GM19397 (cell line): Measurements from ENCODE around the gene AK9.

Source experiments
- ATAC-seq: cut with Tn5 transposase; IDR thresholded peaks from one replicate; pipeline ENCODE4 v1.9.1; 2021; ENCODE audit warnings: mild to moderate bottlenecking, moderate library complexity; ENCODE audit not compliant: unreplicated experiment

Gene AK9

DNA sequence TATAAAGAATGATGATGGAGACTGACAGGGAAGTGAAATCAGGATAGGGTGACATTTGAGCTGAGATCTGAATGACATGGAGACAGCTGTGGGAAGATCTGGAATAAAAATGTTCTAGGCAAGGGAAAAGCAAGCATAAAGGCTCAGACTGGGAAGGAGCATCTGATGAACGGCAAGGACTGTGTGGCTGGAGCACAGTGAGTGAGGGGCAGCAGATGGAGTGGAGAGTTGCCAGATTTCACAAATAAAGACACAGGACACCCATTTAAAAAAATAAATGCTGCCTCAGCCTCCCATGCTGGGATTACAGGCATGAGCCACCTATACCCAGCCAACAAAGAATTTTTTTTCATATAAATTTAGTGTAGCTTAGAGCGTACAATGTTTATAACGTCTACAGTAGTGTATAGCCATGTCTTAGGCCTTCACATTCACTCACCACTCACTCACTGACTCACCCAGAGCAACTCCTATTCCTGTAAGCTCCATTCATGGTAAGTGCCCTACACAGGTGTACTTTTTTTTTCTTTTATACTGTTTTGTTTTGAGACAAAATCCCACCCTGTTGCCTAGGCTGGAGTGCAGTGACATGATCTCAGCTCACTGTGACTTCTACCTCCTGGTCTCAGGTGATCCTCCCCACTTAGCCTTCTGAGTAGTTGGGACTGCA, 205.6 kb downstream of the AK9 start:
- no peak for ATAC-seq

GRCh38 chr6:109484122-109484521, 206.9 kb downstream of the AK9 start:
- ATAC-seq: no peak

DNA sequence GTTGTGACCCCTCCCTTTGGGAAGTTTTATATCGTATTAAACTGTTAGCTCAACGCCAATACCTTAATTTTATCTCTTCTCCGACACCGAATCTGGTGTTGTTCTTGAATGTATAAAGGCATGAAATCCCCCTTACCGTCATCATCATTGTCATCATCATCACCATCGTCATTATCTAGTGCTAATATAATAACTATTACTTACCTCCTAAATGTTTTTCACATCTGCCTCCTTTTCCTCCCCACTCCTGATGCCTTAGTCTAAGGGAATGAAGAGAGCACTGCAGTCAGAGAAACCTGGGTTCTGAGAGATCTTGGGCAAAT, 207.3 kb downstream of the AK9 start:
- no peak for ATAC-seq

DNA sequence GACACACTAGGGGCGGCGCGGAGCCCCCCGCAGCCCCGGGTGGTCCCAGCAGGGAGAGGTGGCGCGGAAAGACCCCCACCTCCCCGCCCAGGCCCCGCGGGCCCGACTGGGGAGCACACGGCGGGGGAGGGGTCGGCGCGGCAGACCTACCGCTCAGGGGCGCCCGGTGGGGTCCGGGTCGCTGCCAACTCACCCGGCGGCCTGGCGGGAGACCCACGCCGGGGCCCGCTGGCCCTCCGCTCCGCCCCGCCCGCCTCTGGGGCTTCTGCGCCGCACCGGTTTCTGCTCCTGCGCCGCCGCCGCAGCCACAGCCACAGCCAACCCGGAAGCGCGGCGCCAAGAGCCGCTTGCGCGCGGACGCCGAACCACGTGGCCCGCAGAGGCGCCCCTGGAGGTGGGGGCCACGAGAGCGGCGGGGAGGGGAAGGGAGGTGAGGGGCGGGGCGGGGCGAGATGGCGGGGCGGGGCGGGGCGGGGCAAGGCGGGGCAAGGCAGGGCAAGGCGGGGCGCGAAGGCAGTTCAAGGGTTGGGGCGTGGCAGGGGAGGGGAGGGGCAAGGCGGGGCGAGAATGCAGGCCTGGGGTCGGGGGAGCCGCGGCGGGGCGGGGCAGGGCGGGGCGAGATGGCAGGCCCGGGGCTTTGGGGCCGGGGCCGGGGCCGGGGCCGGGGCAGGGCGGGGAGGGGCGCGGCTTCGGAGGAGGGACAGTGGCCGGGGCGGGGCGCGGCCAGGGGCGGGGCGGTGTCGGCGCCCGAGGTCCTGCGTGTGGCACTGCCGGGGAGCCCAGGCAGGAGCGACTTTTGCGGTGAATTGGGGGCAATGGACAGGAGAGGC, 207.9 kb downstream of the AK9 start, which contains the start of gene ZBTB24:
Gene ZBTB24, minus strand, starts transcription at position 315 of the 830 bp plus-strand sequence. CDS start 1,193 bp downstream, outside the sequence.
- peak; percentile 92 for ATAC-seq

DNA sequence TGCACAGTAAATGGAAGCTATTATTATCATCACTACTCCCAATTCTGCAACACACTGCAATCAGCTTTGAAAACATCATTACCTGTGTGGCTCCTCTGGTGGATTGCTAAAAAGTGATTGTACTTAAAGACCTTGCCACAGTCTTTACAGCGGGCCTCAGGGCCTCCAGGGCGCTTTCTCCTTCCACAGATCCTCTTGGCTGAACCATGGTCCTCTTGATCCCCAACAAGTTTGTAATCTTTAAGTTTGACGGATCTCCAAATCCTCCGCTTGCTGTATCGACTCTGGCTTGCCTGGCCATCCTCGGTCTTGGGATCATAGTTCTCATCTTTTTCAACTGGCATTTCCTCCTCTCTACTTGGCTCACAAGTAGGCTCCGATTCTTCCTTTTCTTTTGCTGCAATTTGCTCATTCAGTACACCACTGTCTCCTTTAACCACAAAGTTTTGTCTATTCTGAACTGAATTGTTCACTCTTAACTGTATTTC, 210.0 kb downstream of the AK9 start:
- no peak for ATAC-seq

DNA sequence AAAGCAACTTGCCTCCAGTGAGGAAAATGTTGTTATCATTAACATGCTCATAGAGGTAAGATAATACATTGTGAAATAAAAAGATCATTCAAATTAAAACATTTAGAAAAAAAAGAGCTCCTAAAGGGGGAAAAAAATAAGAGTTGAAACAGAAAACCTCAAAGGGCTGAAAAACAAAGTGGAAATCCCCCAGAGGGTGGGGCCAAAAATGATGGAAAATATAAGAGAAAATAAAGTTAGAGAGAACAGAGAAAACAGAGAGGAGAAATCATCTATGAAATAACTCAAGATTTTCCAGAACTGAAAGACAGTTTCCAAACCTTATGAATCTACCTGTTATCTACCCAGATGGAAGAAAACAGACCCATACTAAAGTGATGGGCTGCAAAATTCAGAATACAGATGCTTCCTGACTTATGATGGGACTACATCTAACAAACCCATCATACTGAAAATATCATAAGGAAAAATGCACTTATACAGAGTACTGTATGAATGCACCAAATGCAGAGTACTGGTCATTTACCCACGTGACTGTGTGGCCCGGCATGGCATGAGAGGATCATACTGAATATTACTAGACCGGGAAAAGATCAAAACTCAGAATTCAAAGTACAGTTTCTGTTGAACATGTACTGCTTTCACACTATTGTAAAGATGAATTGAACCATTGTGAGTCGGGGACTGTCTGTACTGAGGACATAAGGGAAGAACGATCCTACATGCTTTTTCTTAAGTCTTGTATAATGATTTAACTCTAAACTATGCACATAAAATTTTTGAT, 212.0 kb downstream of the AK9 start:
- no peak for ATAC-seq

GRCh38 chr6:109478222-109478805, 212.7 kb downstream of the AK9 start:
- ATAC-seq: no peak

DNA sequence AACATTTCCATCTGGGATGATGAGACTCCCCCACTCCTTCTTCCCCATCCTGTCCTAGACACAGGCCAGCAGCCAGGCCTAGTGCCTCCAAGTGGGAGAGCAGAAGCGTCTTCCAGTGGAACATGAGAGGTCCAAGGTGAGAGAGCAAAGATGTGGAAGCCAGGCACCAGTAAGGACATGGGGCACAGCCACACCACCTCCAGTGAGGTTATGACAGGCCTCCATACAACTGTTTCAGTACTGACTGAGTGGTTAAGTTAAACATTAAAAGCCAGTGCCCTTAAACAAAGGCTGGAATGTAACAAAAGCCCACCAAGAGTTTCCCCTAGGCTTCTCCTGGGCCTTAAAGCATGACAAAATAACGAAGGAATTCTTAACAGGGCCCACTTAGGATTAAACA, 213.3 kb downstream of the AK9 start:
- no peak for ATAC-seq

GRCh38 chr6:109477184-109477583, 213.8 kb downstream of the AK9 start:
- ATAC-seq: no peak

GRCh38 chr6:109475625-109476024, 215.4 kb downstream of the AK9 start:
- ATAC-seq: no peak

DNA sequence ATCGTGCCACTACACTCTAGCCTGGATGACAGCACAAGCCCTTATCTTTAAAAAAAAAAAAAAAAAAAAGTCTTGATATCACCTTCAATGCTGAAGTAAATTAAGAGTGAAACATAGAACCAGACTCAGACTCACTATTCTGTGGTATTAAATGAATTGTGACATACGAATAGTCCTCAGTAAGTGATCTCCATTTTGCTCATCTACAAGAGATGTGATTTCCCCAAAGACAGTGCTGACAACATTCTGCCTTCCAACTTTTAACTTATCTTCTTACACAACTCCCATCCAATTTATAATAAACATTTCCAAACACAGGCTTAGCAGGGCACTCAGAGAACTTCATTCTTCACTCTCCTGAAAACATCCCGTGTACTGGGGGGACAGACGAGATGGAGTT, 216.0 kb downstream of the AK9 start:
- ATAC-seq: no peak

DNA sequence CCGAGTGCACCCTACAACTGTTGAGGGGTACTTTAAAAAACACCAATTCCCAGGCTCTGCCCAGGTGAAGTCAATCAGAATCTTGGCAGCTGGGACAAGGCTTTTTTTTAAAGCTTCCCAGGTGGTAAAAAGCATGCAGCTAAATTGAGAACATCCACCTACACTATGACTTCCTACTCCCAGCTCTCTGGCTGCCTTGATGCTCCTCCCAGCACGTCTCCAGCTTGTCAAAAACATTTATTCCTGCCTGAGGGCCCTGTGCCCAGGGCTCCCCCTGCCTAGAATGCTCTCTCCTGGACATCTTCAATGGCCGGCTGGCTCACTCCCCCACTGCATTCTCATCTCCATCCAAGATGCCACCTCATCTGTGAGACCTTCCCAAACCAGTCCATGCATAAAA, 217.9 kb downstream of the AK9 start:
- ATAC-seq: no peak

DNA sequence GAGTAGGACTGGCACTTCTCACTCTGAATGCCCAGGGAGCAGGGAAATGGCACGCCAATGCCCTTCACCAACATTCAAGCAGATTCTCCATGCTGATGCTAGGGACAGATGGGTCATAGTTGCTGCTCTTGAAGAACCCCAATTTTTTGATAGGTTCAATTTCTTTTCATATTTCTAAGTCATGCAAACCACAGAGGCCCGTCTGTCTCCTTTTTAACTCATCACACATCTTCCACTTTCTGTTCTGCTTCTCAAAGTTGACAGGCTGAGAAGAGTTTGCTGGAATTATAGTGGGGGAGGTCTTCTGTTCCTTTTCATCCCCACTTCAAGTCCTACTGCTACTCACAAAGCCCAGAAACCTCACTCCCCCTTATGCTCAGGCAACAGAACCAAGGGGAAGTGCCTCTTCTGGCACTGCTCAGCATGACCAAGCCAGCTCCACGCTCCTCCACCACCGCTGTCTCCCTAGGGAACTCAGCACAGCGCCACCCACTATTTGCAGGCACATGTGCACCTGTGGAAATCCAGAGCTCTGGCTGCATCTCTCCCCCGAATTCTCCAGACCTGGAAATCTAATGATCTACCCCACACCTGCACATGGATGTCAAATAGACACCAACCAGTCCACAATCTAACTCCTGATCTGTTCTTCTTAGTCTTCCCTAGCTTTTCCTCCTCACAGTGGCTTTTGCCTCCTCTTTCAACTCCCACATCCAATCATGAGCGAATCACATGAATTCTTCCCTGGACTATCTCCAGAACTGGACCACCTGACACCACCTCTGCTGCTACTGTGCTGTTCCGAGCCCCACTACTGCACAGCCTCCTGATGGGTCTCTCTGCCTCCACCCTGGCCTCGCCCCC, 218.6 kb downstream of the AK9 start:
- ATAC-seq: peak; percentile 58

- no peak for ATAC-seq
Measured at GRCh38 chr6:109471105-109471810, 219.7 kb downstream of the AK9 start.

GRCh38 chr6:109469591-109470189, 221.3 kb downstream of the AK9 start:
- ATAC-seq: no peak

GRCh38 chr6:109467696-109468095, 223.3 kb downstream of the AK9 start:
- ATAC-seq: no peak

GRCh38 chr6:109466212-109466923, 224.6 kb downstream of the AK9 start:
- ATAC-seq: no peak

DNA sequence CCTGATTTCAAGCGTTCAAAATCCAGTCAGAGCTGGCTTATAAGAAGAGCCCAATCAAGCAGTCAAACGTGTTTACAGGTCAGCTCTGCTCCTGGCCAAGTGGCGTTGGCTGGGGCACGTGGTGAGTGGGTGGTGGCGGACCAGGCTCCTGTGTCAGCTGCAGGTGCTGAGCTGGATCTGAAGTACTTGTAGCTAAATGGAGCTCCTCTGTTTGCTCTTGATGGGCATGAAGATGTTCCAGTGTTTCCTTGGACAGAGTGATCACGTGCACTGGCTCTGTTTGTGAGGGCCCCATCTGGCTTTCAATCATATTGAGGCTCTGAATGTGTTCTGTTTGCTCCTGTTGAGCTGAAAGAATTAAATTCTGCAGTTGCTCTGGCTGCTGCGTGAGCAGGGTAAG, 225.2 kb downstream of the AK9 start:
- no peak for ATAC-seq
